GM03348 (cell line): ENCODE data around the gene RNF225.
A peak's percentile ranks its signal among the peaks of the same experiment; 100 is the strongest.
"Not testable (repeated sequence)": the region's sequence is repeated elsewhere in the genome, so short reads cannot be mapped to it uniquely, and the experiment has no call there.

Experiments used
- DNase-seq: peaks from one replicate; pipeline ENCODE4 v3.0.0; 2012; ENCODE audit warnings: low spot score

The RNF225 gene

GRCh38 chr19:58362272-58362994, 33.0 kb upstream of the RNF225 start, which contains the start of gene ZNF497:
Gene ZNF497, minus strand, starts transcription at chr19:58362751. Its CDS starts 5,116 bp downstream, at chr19:58357635.
- peak; percentile 98 for DNase-seq

GRCh38 chr19:58364146-58364545, 31.3 kb upstream of the RNF225 start:
- no peak for DNase-seq

GRCh38 chr19:58366585-58367430, 28.6 kb upstream of the RNF225 start:
- DNase-seq = no peak

- DNase-seq = no peak
Observed at GRCh38 chr19:58367698-58368454, 27.6 kb upstream of the RNF225 start.

GRCh38 chr19:58368561-58369360, 26.7 kb upstream of the RNF225 start:
- DNase-seq = no peak

GRCh38 chr19:58372311-58373133, 22.9 kb upstream of the RNF225 start:
- DNase-seq = no peak

GRCh38 chr19:58374200-58374599, 21.3 kb upstream of the RNF225 start:
- no peak for DNase-seq

- DNase-seq = not testable (repeated sequence)
Observed at GRCh38 chr19:58376724-58377123, 18.7 kb upstream of the RNF225 start.

- DNase-seq = no peak
Observed at GRCh38 chr19:58379246-58379645, 16.2 kb upstream of the RNF225 start.

GRCh38 chr19:58380037-58380661, 15.3 kb upstream of the RNF225 start:
- DNase-seq = no peak

GRCh38 chr19:58380662-58381459, 14.6 kb upstream of the RNF225 start, which contains the start of gene ZNF837:
Gene ZNF837, minus strand, starts transcription at chr19:58381030. Its CDS starts 11,698 bp downstream, at chr19:58369332.
- DNase-seq = peak; percentile 96

- DNase-seq = no peak
Observed at GRCh38 chr19:58381460-58382212, 13.8 kb upstream of the RNF225 start.

GRCh38 chr19:58382997-58383603, 12.4 kb upstream of the RNF225 start:
- no peak for DNase-seq

GRCh38 chr19:58385313-58385890, 10.1 kb upstream of the RNF225 start:
- DNase-seq = no peak

GRCh38 chr19:58385891-58386575, 9.4 kb upstream of the RNF225 start:
- DNase-seq = no peak

- peak; percentile 99 for DNase-seq
Observed at GRCh38 chr19:58386576-58387337, 8.7 kb upstream of the RNF225 start, which contains the start of gene RPS5. Gene RPS5, plus strand, starts transcription at chr19:58387269. Its CDS starts 869 bp downstream, at chr19:58388138.
